T-helper 2 cell (primary cell): ENCODE measurements around the gene ARSH.
"Not testable (repeated sequence)": the region's sequence is repeated elsewhere in the genome, so short reads cannot be mapped to it uniquely, and the experiment has no call there.

ENCODE experiments used
- DNase-seq, 5 experiments: peaks; one replicate each; pipeline versions ENCODE4 v3.0.0 to v3.0.0-alpha.2; 2012 to 2022
- total RNA-seq, 2 donors: gene quantifications; one replicate each; lab custom pipeline; 2026; lab: John Stamatoyannopoulos, UW

Gene ARSH, protein sequence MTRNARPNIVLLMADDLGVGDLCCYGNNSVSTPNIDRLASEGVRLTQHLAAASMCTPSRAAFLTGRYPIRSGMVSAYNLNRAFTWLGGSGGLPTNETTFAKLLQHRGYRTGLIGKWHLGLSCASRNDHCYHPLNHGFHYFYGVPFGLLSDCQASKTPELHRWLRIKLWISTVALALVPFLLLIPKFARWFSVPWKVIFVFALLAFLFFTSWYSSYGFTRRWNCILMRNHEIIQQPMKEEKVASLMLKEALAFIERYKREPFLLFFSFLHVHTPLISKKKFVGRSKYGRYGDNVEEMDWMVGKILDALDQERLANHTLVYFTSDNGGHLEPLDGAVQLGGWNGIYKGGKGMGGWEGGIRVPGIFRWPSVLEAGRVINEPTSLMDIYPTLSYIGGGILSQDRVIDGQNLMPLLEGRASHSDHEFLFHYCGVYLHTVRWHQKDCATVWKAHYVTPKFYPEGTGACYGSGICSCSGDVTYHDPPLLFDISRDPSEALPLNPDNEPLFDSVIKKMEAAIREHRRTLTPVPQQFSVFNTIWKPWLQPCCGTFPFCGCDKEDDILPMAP
- total RNA-seq = 0 reads per million in 2 donors

DNA sequence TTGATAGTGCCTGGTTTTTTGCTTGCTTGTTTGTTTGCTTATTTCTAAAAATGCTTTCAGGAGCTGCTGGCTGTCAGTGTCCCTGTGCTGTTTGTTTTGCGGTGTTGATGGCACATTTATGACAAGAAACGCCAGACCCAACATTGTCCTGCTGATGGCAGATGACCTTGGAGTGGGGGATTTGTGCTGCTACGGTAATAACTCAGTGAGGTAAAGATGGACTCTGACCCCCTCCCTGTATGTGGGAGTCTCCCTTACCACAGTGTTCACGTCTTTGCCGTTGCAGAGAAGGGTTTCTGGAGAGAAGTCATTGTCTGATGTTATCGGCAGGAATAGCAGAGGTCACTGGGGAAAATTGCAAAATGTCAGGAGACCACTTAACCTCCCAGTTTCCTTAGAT, at the start of gene ARSH:
ARSH (plus strand) TSS at position 52 of the 400 bp plus-strand sequence; CDS start at position 119, 67 bp downstream.
- DNase-seq = no peak

DNA sequence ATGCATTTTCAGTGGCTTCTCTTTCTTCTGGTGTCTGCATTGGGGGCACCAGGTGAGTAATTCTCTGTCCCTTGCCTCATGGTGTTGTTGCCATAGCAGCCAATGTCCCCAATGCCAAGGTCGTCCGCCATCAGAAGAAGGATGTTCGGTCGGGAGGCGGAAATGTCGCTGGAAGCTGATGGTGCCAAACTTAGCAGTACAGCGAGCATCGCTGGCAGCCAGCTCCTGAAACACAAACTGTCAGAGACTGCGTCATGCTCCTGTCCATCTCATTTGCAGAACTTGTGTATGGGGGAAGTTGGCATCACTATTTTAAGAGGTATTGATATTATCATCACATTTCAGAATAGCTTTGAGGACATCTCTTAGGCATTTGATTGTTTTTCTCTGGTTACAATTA, 48.1 kb upstream of the ARSH start:
- no peak for DNase-seq

DNA sequence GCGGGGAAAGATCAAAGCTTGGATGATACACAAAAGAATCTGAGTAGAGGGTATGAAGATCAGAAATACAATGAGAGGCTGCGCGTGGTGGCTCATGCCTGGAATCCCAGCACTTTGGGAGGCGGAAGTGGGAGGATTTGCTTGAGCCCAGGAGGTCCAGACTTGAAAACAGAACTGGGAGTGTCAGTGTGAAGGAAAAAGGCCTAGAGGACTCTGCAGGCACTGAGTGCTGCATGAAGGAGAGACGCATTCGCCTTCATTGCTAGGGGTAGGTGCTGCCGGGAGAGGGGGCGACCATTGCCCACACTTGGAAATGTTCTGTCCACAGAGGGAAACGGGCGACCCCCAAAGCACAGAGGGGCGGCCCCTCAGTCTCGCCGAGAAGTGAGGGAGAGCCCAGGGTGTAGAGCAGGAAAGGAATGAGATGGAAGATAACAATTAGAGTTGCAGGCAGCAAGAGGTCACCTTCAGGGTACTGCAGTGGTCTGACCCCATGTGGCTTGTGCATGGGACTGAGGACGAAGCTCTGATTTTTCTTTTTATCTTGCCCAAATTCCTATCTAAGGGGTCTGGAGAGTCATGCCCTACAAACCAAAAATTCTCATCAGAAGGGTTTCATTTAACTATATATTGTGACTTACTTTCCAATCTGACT, 45.4 kb upstream of the ARSH start:
- no peak for DNase-seq

DNA sequence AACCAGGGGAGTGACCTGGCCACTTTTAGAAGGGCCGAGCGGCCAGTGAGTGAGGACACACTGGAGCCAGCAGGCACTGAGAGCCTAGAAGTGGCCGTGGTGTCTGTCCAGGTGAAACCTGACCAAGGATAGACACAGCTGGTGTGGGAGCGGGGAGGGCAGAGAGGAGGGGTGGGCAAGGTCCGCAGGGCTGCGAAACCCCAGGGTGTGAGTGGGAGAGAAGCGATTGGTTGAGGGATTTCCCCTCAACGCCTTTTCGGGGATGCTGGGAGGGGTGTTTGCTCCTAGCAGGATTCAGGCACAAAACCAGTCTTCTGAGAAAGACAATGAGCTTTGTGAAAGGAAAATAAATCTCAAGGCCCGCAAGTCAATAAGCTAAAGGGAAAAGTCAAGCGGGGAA, 44.0 kb upstream of the ARSH start:
- DNase-seq = no peak

DNA sequence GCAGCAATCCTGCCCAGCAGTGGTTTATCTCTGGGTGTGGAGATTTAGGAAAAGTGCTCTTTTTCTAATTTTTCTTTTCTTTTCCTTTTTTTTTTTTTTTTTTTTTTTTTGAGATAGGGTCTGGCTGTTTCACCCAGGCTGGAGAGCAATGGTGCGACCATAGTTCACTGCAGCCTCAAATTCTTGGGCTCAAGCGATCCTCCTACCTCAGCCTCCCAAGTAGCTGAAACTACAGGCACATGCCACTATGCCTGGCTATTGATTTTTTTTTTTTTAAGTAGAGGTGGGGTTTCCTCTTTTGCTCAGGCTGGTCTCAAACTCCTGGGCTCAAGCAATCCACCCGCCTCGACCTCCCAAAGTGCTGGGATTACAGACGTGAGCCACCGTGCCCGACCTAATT, 42.9 kb upstream of the ARSH start:
- not testable (repeated sequence) for DNase-seq

DNA sequence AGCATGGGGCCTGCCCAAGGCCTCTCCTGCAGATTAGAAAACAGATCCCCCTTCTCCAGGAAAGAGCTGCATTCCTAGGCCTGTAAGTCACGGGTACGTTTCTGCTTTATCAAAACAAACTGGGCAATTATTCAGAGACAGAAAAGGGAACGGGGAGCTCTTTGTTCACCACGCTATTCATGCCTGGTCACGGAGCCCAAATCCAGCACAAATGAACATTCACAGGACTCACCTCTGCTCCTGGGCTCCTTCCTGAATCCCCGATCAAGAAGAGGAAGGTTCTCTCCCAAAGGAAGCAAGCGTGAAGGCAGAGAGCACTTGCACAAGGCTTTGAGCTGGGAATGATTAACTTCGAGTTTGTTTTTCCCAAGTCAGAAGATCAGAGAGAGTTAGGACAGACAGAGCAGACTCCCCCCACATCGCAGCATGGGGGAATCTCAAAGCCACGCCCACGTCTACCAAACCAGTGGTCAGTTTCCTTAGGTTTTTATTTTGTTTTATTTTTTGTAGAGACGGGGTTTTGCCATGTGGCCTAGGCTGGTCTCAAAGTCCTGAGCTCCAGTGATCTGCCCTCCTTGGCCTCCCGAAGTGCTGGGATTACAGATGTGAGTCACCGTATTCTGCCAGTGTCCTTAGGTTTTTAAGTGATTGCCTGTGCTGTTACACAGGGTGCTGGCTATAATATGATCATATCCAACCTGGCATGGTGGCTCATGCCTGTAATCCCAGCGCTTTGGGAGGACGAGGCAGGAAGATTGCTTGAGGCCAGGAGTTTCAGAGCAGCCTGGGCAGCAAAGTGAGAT, 42.2 kb upstream of the ARSH start:
- DNase-seq = not testable (repeated sequence)

DNA sequence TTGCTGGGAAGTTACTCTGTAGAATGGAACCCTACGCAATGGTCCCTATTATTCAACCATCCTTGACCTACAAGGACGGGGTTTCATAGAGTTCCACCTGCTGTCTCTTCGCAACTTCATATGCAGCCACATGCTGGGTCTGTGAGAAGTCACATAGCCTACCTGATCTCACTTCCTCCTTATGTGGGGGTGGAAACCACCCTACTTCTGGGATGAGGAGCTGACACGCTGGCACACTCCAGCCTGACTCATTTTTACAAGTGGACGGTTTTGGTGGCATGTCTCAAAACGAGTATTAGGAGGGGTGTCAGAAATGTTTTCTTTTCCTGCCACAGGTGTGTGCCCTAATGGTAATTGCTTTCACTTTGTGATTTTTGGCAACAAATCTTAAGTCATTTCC, 40.4 kb upstream of the ARSH start:
- peak in 1 of 5 experiments; percentile 8 for DNase-seq

DNA sequence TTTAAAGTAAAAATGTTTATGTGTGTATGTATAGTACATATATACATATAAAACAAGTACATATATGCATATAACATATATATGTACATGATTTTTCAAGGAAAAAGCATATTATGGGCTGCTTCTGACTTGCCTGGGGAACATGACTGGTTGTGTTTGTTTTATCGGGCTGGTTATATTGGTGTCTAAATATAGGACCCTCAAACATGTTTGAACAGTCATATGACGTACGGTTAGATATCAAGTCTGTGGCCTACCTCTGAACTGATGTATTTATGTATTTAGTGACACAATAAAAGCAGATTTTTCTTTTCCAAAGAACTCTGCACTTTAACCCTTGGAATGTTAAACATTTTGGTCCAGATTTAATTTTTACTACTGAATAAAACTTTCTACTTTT, 39.3 kb upstream of the ARSH start:
- no peak for DNase-seq

DNA sequence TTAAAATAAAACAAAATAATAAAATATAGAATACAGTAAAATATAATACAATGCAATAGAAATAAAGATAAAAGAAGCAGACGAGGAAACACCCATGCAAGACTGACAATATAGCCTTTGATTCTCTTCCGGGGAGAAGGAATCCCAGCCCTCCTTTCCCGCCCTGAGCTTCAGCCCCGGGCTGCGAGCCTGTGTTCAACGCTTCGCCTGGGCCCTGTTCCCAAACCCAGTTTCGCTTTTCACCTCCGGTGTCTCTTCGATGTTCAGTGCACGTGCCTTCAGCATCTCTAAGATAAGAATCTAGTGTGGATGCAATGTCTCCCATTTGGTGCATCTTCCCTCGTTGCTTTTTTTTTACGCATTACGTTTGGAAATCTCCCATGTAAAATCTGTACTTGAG, 38.8 kb upstream of the ARSH start:
- no peak for DNase-seq

DNA sequence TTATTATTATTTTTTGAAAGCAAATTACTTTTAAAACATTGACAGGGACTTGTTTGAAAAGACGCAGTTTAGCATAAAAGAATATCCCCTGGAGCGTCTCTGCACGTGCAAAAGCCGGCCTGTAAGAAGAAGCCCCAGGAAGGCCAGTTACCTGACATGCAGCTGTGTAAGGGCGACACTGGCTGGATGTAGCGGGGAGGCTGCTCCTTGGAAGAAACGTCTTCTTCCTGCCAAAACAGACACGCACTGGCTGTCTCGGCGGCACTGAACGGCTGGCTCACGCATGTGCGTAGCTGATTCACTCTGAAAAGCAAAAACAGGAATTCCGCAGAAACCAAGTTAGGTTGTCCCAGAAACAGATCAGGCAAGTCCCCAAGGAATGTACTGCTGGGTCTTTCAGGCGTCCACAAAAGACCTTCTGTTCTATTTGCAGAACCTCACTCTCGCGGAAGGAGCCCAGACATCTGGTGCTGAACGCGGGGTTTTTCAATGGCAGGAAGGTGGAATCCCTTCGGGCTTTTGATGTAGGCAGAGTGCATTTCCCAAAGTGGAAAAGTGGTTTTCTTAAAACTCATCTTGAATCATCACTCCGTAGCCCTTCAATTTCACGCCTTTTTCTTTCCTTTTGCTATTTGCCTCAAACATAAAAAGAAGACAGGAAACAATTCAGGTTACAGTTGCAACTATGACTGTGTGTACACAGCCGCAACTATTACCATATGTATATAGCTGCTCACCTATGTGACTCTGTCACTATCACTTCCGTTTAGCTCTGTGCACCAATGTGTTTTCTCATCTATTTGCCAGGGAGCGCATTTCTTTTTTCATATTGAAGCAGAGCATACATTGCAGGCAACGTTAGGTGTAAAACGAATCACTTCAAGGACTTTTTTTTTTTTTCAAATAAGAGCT, 38.1 kb upstream of the ARSH start:
- DNase-seq = peak in 1 of 5 experiments; percentile 58

DNA sequence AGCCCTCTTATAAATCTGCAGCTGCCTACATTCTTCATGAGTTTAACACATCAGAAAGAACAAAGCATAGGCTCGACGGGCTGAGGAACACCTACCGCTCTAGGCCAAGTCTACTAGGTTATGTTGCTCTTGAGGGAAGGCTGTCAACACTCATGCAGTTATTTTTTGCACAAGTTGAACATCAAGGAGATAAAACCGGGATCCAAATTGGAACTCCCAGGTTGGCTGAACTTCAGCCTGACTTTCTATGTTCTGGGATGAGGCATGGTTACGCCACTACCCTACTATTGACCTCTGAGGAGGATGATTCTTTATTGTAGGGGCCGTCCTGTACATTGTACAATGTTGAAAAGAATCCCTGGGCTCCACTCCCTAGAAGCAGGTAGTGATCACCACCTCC, 37.3 kb upstream of the ARSH start:
- DNase-seq = no peak

DNA sequence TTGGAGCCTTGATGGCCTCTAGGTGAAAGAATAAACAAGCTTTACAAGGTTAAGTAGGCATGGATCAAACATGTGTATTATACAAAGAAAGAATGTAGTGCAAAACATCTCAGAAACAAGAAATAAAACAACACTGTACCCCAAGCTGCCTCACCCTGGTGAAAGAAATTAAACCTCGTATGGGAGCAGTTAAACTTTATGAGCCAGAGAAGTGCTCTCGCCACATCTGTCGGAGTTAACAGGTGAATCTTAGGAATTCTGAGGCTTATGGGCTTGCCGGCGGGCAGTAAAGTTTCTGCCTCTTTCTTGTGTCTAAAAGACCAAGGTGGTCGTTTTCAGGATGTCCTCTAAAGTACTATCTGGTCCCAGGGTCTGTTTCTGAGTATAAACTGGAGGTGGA, 34.0 kb upstream of the ARSH start:
- no peak for DNase-seq

DNA sequence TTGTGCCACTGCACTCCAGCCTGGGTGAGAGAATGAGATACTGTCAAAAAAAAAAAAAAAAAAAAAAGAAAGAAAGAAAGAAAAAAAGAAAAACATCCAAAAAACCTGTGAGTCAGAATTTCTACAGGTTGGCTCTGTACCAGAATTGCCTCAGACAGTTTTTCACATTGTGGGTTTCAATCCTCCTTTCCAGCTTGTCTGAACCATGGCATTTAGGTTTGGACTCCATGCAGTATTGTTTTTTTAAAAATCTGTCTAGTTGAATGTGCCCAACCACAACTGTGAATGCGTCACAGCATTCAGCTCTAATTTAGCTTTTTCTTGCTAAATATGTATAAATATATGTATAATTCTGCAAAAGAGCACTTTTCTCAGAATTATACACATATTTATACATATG, 31.4 kb upstream of the ARSH start:
- no peak for DNase-seq

DNA sequence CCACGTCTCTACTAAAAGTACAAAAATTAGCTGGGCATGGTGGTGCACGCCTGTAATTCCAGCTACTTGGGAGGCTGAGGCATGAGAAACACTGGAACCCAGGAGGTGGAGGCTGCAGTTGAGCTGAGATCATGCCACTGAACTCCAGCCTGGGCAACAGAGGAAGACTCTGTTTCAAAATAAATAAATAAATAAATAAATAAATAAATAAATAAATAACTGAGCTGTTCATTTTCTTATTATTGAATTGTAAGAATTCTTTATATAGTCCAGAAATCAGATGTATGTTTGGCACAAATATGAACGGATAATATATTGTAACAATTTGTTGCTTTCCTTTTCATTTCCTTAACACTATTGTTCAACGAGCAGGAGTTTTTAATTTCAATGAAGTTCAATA, 27.7 kb upstream of the ARSH start:
- not testable (repeated sequence) for DNase-seq

DNA sequence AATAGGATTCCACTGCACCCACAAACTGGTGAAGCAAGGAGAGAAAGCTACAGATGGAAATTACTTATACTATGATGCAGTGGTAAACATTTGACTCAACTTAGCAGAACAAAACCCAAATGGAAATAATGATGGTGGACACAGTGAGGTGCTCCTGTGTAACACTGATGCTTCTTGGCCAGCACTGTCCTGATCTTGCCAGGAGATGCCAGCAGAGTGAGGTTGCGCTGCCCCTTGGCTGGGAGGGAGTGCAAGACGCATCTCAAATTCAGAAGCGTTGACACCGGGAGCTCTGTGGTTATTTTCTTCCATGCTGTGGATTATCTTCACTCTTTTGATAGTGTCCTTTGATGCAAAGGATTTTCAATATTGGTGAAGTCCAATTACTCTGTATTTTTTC, 22.0 kb upstream of the ARSH start:
- DNase-seq = no peak

DNA sequence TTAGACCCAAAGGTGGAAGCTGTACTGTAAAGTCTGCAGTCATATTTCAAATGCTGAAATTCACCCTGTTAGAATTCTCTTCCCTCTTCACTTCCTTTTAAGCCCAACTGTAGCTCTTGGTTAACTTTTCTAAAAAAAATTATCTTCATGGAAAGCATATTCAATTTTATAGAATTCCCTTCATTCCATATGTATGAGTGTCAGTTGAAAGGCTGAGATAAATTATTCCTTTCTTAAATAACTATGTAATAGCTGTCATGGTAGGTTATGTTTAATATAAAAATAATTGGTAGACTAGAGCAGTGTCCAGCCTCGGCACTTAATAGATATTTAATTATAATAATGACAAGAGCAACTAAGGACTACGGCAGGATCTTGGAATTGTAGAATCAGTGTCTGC, 16.8 kb upstream of the ARSH start:
- no peak for DNase-seq

DNA sequence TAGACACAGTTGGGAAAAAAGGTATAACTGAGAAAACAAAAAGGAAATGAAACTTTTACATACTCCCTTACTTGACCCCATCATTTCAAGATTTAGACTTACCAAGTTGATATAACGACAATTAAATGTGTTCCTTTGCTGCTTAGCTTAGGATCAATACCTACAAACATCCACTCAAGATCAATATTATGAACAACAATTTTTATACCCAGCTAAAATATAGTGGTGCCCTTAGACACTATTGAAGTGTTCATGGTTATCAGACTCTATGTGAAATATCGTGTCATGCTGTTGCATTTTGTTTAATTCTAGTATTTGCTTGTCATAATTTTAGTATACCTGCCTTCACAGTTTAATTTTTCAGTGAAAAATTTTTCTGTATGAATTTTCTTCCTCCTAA, 4.2 kb downstream of the ARSH start:
- no peak for DNase-seq

DNA sequence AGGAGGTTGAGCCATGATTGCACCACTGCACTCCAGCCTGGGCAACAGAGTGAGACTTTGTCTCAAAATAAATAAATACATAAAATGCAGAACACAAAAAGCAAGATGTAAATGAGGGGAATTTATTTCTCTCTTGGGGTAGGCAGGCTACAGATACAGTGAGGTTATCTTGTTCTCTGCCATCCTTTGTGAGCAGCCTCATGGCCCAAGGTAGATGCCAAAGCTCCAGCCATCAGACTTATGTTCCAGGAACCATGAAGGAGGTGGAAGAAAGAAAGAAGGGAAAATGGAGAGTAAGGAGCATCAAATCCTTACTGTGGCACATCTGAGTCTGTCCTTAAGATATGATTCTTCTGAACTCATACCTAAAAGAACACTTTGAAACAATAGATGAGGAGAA, 11.1 kb downstream of the ARSH start:
- DNase-seq = no peak

DNA sequence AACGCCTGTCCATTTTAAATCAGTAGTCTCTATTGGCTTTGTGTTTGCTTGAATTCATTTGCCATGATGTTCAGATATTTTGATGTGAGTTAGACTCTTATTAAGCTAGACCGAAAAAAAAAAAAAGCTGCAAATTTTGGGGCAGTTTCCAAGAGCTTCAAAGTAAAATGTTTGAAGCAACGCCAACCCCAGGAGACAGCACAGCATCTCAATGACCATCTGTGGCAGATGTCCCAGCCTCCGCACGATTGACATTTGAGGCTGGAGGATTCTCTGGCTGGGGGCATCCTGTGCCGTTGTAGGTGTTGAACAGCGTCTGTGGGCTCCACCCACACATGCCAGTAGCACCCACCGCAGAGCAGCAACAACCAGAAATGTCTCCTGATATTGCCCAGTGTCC, 17.8 kb downstream of the ARSH start:
- no peak for DNase-seq

DNA sequence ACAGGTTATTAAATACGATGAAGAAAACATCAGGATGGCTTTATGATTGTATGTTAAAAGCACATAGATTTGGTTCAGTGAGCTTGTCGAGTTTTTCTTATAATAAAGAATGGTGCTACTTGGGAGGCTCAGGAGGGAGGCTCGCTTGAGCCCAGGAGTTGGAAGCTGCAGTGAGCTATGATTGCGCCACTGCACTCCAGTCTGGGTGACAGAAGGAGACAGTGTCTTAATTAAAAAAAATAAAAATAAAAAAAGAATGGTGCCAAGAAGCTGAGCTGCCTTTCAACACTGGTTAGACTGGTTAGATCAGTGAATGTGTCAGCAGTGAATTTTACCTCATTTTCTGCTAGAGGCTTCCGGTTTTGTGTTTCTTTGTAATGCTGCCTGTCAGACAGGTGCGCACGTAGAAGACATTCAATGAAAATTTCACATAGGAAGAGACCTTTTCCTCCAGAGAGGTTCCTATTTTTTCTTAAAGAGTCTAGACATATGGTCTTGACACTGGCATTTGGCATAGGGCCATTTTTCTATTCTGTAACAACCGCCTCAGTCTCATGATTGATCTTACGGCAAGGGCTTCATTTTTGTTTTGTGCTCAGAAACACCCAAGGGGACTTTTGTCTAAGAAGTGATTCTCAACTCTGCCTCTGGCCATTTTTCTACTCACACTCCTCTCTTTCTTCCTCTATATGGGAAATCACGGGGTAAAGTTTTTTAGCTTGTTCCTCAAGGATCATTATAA, 19.9 kb downstream of the ARSH start:
- no peak for DNase-seq

DNA sequence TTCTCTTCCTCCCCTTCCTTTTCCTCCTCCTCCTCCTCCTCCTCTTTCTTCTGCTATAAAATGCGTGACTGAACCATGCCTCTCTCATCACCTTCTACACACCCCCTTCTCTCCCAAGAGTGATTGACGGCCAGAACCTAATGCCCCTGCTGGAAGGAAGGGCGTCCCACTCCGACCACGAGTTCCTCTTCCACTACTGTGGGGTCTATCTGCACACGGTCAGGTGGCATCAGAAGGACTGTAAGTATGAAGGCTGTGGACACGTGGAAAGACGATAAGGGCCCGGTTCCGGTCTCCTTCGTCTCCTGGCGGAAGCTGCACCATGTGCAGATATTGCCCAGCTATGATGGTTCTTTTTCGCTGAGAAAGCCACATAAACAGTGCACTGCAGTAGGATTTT, 22.8 kb downstream of the ARSH start:
- no peak for DNase-seq
